ENCODE data around the gene CTNNBIP1. TPM values are rescaled to one million over a fixed set of nuclear protein-coding genes. Genes with fewer than 3 reads are reported as not detected.

Gene CTNNBIP1
- total and polyA plus RNA-seq, 2 donors (not counting 3 experiments of a cell fraction or from before 2014, with no cell fraction given) = 26.6 to 31.7 TPM

- DNase-seq (ENCODE audit: low read depth, low spot score) (no peak), FAIRE-seq (no peak)
- ChIA-PET CTCF (interaction anchor here (1.6 kb wide), 1 partner anchor 29 kb away, joined by 4 read pairs; no protein-coding TSS in a partner anchor), POLR2A (interaction anchor here (0.6 kb wide), 1 partner anchor 121 kb away, joined by 5 read pairs; no protein-coding TSS in a partner anchor)
- Histone ChIP-seq H3K27ac (ENCODE audit: insufficient read depth, low read depth, low read length) (no peak overlapping the region), H4K20me1 (replicated peaks; ENCODE audit: control insufficient read depth, extremely low read depth, insufficient read depth, low read length) (no peaks in the 10 kb centered on the region), H3K79me2 (ENCODE audit: control insufficient read depth, insufficient read depth, low read length) (no peaks in the 10 kb centered on the region), H3K4me1 (ENCODE audit: control insufficient read depth, extremely low read depth, insufficient read depth, low read length) (peaks cover 5% of the 10 kb centered on the region), H2AFZ (ENCODE audit: low read depth, low read length) (no peak overlapping the region), H3K27me3 (ENCODE audit: control insufficient read depth in 2 of 2, insufficient read depth in 2 of 2, low read length in 2 of 2) (no peaks in the 10 kb centered on the region), H3K36me3 (ENCODE audit: control insufficient read depth in 2 of 2, extremely low read depth in 1 of 2, insufficient read depth in 2 of 2, low read length in 2 of 2) (peaks cover 0 to 2% of the 10 kb centered on the region in 2 experiments), H3K9me1 (replicated peaks; ENCODE audit: control insufficient read depth, extremely low read depth, insufficient read depth, low read length) (no peaks in the 10 kb centered on the region), H3K4me3 (replicated peaks in 1 of 3; ENCODE audit: insufficient read depth in 1 of 3, low read depth in 1 of 3, low read length in 3 of 3) (no peak overlapping the region), H3K4me2 (ENCODE audit: insufficient read depth, low read length) (no peak overlapping the region), H3K9me3 (replicated peaks; ENCODE audit: control insufficient read depth, insufficient read depth, low read length) (no peaks in the 10 kb centered on the region), H3K9ac (replicated peaks; ENCODE audit: extremely low read depth, insufficient read depth, low read length) (no peak overlapping the region)
- dilution Hi-C loops (cut with MboI; ENCODE audit: extremely low pct_ligation_motif_present, low sequenced_read_pairs) = no loop called here
- BruUV-seq (replicated peaks) = no TSS peak
- TF ChIP-seq GATA2 (IDR thresholded peaks at IDR 0.05; ENCODE audit: insufficient read depth, insufficient read length, low read depth, low read length) (no peak), JUN (IDR thresholded peaks at IDR 0.05; ENCODE audit: borderline replicate concordance, insufficient read depth, insufficient read length, low read depth) (no peak), MAX (IDR thresholded peaks at IDR 0.05; ENCODE audit: insufficient read depth, insufficient read length) (no peak), EZH2 (IDR thresholded peaks at IDR 0.05; ENCODE audit: borderline replicate concordance, low read depth, low read length, severe bottlenecking) (no peak), POLR2AphosphoS5 (IDR thresholded peaks at IDR 0.05; ENCODE audit: insufficient read depth, low read depth, low read length) (no peak), FOS (IDR thresholded peaks at IDR 0.05; ENCODE audit: borderline replicate concordance, insufficient read depth, low read length) (no peak), POLR2A (IDR thresholded peaks at IDR 0.05; ENCODE audit: low read depth, low read length) (no peak), MYC (IDR thresholded peaks at IDR 0.05; ENCODE audit: low read depth, low read length) (no peak)
- TF ChIP-seq, protein P1, sequence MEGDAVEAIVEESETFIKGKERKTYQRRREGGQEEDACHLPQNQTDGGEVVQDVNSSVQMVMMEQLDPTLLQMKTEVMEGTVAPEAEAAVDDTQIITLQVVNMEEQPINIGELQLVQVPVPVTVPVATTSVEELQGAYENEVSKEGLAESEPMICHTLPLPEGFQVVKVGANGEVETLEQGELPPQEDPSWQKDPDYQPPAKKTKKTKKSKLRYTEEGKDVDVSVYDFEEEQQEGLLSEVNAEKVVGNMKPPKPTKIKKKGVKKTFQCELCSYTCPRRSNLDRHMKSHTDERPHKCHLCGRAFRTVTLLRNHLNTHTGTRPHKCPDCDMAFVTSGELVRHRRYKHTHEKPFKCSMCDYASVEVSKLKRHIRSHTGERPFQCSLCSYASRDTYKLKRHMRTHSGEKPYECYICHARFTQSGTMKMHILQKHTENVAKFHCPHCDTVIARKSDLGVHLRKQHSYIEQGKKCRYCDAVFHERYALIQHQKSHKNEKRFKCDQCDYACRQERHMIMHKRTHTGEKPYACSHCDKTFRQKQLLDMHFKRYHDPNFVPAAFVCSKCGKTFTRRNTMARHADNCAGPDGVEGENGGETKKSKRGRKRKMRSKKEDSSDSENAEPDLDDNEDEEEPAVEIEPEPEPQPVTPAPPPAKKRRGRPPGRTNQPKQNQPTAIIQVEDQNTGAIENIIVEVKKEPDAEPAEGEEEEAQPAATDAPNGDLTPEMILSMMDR (IDR thresholded peaks at IDR 0.05; ENCODE audit: extremely low read depth in 1 of 2, insufficient read depth in 1 of 2, low read depth in 1 of 2, low read length in 2 of 2) = no peak
- intact Hi-C loops (cut with micrococcal nuclease) = no loop called here
Measured at GRCh38 chr1:9884805-9885204, 25.3 kb downstream of the CTNNBIP1 start.
